ENCODE measurements around the gene TBXAS1. TPM values are rescaled to one million over a fixed set of nuclear protein-coding genes. Genes with fewer than 3 reads are reported as not detected.

TBXAS1 gene
- total and polyA plus RNA-seq, 4 donors = 4.1 to 22.4 (median 12.2) TPM

GRCh38 chr7:140053812-140054539 lies 224.9 kb downstream of the TBXAS1 start:
- Histone ChIP-seq H3K27me3 (ENCODE audit: control insufficient read depth in 4 of 4, insufficient read depth in 4 of 4, low read length in 3 of 4) (no peaks in the 10 kb centered on the region), H3K4me1 (ENCODE audit: control insufficient read depth in 4 of 4, insufficient read depth in 4 of 4, low read length in 3 of 4) (peaks cover 0 to 10% (median 9%) of the 10 kb centered on the region in 4 donors), H3K9ac (ENCODE audit: low read depth in 1 of 2, low read length in 2 of 2) (no peak overlapping the region), H3K27ac (ENCODE audit: low read depth in 1 of 2, low read length in 2 of 2) (no peak overlapping the region), H3K36me3 (ENCODE audit: control insufficient read depth in 4 of 4, insufficient read depth in 3 of 4, low read depth in 1 of 4, low read length in 3 of 4) (peaks cover 0 to 6% (median 5%) of the 10 kb centered on the region in 4 donors), H3K9me3 (ENCODE audit: control insufficient read depth in 4 of 4, low read length in 3 of 4) (no peaks in the 10 kb centered on the region), H3K4me3 (ENCODE audit: low read depth in 1 of 3, low read length in 3 of 3) (no peak overlapping the region)
- no peak for TF ChIP-seq EGR1 (IDR thresholded peaks at IDR 0.05; ENCODE audit: low read depth in 2 of 2)
- no peak for TF ChIP-seq RAD21 (IDR thresholded peaks at IDR 0.05)
- no peak for TF ChIP-seq YY1 (IDR thresholded peaks at IDR 0.05)
- no peak for TF ChIP-seq SP1 (IDR thresholded peaks at IDR 0.05)
- TF ChIP-seq CTCF (IDR thresholded peaks at IDR 0.05; ENCODE audit: low read depth, low read length, missing input control) = no peak
- no peak for TF ChIP-seq ZBTB33 (IDR thresholded peaks at IDR 0.05)
- no peak for TF ChIP-seq MAX (IDR thresholded peaks at IDR 0.05)
- no peak for TF ChIP-seq ATF3 (IDR thresholded peaks at IDR 0.05)
- no peak for TF ChIP-seq HNF4G (IDR thresholded peaks at IDR 0.05)
- no peak for TF ChIP-seq FOXA1 (IDR thresholded peaks at IDR 0.05)
- 56% methylated on average over 3 of the region's 3 CpGs for WGBS
- no peak for DNase-seq (ENCODE audit: low spot score)

DNA sequence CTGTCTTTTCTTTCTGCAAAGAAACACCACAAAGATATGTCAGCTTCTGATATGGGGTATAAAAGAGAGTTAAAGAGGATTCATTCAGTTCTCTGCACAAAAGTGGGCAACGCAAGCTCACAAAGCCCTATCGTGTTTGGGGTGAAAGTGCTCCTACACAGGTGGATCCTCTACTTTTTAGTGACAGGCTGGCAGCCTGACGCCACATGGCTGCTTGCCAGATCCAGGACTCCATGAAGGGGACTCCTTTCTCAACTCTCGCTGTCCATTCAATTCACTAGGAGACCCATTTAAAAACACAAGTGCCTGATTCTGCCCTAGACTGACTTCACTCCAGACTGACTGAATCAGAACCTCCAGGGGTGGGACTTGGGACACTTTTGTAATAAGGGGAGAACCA lies 225.7 kb downstream of the TBXAS1 start:
- H3K27me3 ChIP-seq (ENCODE audit: control insufficient read depth in 4 of 4, insufficient read depth in 4 of 4, low read length in 3 of 4) = no peaks in the 10 kb centered on the region
- peaks cover 0 to 6% (median 5%) of the 10 kb centered on the region in 4 donors for H3K36me3 ChIP-seq (ENCODE audit: control insufficient read depth in 4 of 4, insufficient read depth in 3 of 4, low read depth in 1 of 4, low read length in 3 of 4)
- TF ChIP-seq HNF4A (conservative IDR thresholded peaks at IDR 0.05) = no peak
- TF ChIP-seq MAX (IDR thresholded peaks at IDR 0.05) = no peak
- TF ChIP-seq YY1 (IDR thresholded peaks at IDR 0.05) = no peak
- TF ChIP-seq RAD21 (IDR thresholded peaks at IDR 0.05) = no peak
- TF ChIP-seq FOXA2 (IDR thresholded peaks at IDR 0.05) = no peak
- no peak for TF ChIP-seq RXRA (IDR thresholded peaks at IDR 0.05)
- TF ChIP-seq HNF4G (IDR thresholded peaks at IDR 0.05) = no peak
- no peak for TF ChIP-seq JUND (IDR thresholded peaks at IDR 0.05)
- no peak for TF ChIP-seq NR2F2 (IDR thresholded peaks at IDR 0.05)
- H3K9me3 ChIP-seq (ENCODE audit: control insufficient read depth in 4 of 4, low read length in 3 of 4) = no peaks in the 10 kb centered on the region
- no peak overlapping the region for H3K27ac ChIP-seq (ENCODE audit: low read depth in 1 of 2, low read length in 2 of 2)
- no peak for DNase-seq (ENCODE audit: low spot score)
- H3K9ac ChIP-seq (ENCODE audit: low read depth in 1 of 2, low read length in 2 of 2) = no peak overlapping the region
- 92% methylated on average over 4 of the region's 4 CpGs for WGBS
- H3K4me1 ChIP-seq (ENCODE audit: control insufficient read depth in 4 of 4, insufficient read depth in 4 of 4, low read length in 3 of 4) = peaks cover 3 to 9% (median 6%) of the 10 kb centered on the region in 4 donors
- no peak overlapping the region for H3K4me3 ChIP-seq (ENCODE audit: low read depth in 1 of 3, low read length in 3 of 3)

Data from liver (tissue), 9 donors.